Prostate gland (tissue), 2 donors: ENCODE results near the gene SEMA4G. TPM values are rescaled to one million over a fixed set of nuclear protein-coding genes. Genes with fewer than 3 reads are reported as not detected.

ENCODE experiments used
- DNase-seq: peaks from one replicate; pipeline ENCODE4 v3.0.0-alpha.2; 2019; ENCODE audit warnings: low spot score
- H3K27ac ChIP-seq, 2 donors: fragments of 200-600 bp; sonication (generic); 2 replicates each; pipeline ENCODE4 v1.5.1; 2017 to 2019
- H3K27me3 ChIP-seq: fragments of 200-600 bp; sonication (generic); replicated peaks from 2 replicates; pipeline ENCODE4 v1.5.1; 2019; ENCODE audit not compliant: insufficient read depth
- H3K36me3 ChIP-seq, 2 donors: fragments of 200-600 bp; sonication (generic); 1 replicate in 1 of 2; 2 replicates in 1 of 2; pipeline versions ENCODE4 v1.5.1 to v1.8.1; 2017 to 2019
- H3K4me1 ChIP-seq: fragments of 200-600 bp; sonication (generic); replicated peaks from 2 replicates; pipeline ENCODE4 v1.5.1; 2019
- H3K4me3 ChIP-seq, 2 donors: fragments of 200-600 bp; sonication (generic); 2 replicates each; pipeline ENCODE4 v1.5.1; 2017 to 2019
- H3K9me3 ChIP-seq: fragments of 200-600 bp; sonication (generic); 2 replicates; pipeline ENCODE4 v1.5.1; 2017
- CTCF ChIP-seq, 4 experiments: fragments of 200-600 bp in 2 of 4; fragments of 450-650 bp in 2 of 4; sonication (generic) in 2 of 4; IDR thresholded peaks; 1 replicate in 3 of 4; 2 replicates in 1 of 4; pipeline ENCODE4 v1.5.1; 2016 to 2019; ENCODE audit warnings: antibody characterized with exemption in 4 of 4, mild to moderate bottlenecking in 2 of 4, moderate library complexity in 2 of 4
- POLR2A ChIP-seq: fragments of 450-650 bp; IDR thresholded peaks from one replicate; pipeline ENCODE4 v1.6.1; 2016; ENCODE audit warnings: antibody characterized with exemption, mild to moderate bottlenecking
- POLR2AphosphoS5 ChIP-seq: sonication (generic); formaldehyde crosslinking; IDR thresholded peaks from one replicate; pipeline ENCODE4 v1.6.1; 2017; ENCODE audit warnings: antibody characterized with exemption
- WGBS: methylation state at CpG from one replicate; pipeline ENCODE4 v1.1.5; 2018; 5-methylcytosine and 5-hydroxymethylcytosine counted together
- intact Hi-C: fragments of 100-400 bp; cut with DNase I; formaldehyde crosslinking; loops from one replicate; pipeline ENCODE4 v1.14.2; 2022
- total RNA-seq, 2 donors: library from RNA; depleted of rRNA; stranded (reverse); fragments of >200 nt; gene quantifications; one replicate each; pipeline ENCODE4 v1.1.0, GENCODE V29; 2016

SEMA4G gene, protein sequence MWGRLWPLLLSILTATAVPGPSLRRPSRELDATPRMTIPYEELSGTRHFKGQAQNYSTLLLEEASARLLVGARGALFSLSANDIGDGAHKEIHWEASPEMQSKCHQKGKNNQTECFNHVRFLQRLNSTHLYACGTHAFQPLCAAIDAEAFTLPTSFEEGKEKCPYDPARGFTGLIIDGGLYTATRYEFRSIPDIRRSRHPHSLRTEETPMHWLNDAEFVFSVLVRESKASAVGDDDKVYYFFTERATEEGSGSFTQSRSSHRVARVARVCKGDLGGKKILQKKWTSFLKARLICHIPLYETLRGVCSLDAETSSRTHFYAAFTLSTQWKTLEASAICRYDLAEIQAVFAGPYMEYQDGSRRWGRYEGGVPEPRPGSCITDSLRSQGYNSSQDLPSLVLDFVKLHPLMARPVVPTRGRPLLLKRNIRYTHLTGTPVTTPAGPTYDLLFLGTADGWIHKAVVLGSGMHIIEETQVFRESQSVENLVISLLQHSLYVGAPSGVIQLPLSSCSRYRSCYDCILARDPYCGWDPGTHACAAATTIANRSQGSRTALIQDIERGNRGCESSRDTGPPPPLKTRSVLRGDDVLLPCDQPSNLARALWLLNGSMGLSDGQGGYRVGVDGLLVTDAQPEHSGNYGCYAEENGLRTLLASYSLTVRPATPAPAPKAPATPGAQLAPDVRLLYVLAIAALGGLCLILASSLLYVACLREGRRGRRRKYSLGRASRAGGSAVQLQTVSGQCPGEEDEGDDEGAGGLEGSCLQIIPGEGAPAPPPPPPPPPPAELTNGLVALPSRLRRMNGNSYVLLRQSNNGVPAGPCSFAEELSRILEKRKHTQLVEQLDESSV
- total RNA-seq = 10 to 100 TPM; 24.2 to 31.0 TPM

- Histone ChIP-seq H3K36me3 (peaks cover 0 to 7% of the 10 kb centered on the region in 2 donors), H3K27ac (peak within 1 kb of the TSS; percentile 58 to 69), H3K4me1 (peaks cover 13% of the 10 kb centered on the region), H3K9me3 (no peaks in the 10 kb centered on the region), H3K27me3 (no peaks in the 10 kb centered on the region), H3K4me3 (peak within 1 kb of the TSS; percentile 66 to 71)
- TF ChIP-seq CTCF (IDR thresholded peaks at IDR 0.05) (peak; percentile 23 to 58 (median 52)), POLR2AphosphoS5 (no peak)
- intact Hi-C loops = no loop called here
- peak; percentile 34 for DNase-seq
- WGBS = 2% methylated on average over 66 of the region's 70 CpGs
Observed at GRCh38 chr10:100969187-100970075, at the start of gene SEMA4G. SEMA4G (plus strand) TSS chr10:100969504; CDS start chr10:100972913, 3,409 bp downstream.

- Histone ChIP-seq H3K4me1 (no peaks in the 10 kb centered on the region), H3K27me3 (no peaks in the 10 kb centered on the region), H3K4me3 (no peak overlapping the region), H3K27ac (no peak overlapping the region), H3K9me3 (no peaks in the 10 kb centered on the region), H3K36me3 (peaks cover 3 to 5% of the 10 kb centered on the region in 2 donors)
- intact Hi-C loops = no loop called here
- no peak for DNase-seq
- no peak for TF ChIP-seq POLR2AphosphoS5
- TF ChIP-seq POLR2A = no peak
- TF ChIP-seq CTCF (IDR thresholded peaks at IDR 0.05) = no peak
Observed at GRCh38 chr10:100923580-100923979, 45.7 kb upstream of the SEMA4G start.

DNA sequence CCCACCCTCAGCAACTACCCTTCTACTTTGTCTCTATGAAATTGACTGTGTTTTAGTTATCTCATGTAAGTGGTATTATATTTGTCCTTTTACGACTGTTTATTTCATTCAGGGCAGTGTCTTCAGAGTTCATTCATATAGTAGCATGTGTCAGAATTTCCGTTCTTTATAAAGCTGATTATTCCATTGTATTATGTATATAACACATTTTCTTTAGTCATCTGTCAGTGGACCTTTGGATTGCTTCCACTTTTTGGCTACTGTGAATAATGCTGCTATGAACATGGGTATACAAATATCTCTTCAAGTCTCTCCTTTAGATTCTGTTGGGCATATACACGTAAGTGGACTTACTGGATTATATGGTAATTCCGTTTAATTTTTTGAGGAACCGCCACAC, 42.0 kb upstream of the SEMA4G start:
- intact Hi-C loops = no loop called here
- no peaks in the 10 kb centered on the region for H3K9me3 ChIP-seq
- no peak for DNase-seq
- H3K27me3 ChIP-seq = no peaks in the 10 kb centered on the region
- H3K4me1 ChIP-seq = no peaks in the 10 kb centered on the region
- no peak overlapping the region for H3K4me3 ChIP-seq
- no peak for TF ChIP-seq POLR2AphosphoS5
- WGBS = 88% methylated on average over 5 of the region's 5 CpGs
- H3K36me3 ChIP-seq = peaks cover 3 to 10% of the 10 kb centered on the region in 2 donors
- H3K27ac ChIP-seq = no peak overlapping the region

DNA sequence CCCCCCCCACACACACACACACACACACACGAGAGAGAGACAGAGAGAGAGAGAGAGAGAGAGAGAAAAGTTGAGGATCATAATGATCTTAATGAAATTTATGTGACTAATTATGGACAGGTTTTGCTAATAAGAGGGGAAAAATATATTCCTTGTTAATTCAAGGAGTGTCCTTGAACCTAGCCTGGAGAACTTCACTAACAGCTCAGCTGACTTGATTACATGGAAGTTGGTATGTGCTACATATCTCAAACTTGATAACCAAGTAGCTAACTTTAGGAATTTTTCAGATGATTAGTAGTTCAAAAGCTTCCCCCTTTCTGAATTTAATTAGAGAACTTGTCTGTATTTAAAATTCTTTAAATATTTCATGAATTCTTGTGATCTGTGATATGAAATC, 41.3 kb upstream of the SEMA4G start:
- no peak overlapping the region for H3K4me3 ChIP-seq
- H3K27ac ChIP-seq = no peak overlapping the region
- intact Hi-C loops = no loop called here
- DNase-seq = no peak
- TF ChIP-seq CTCF (IDR thresholded peaks at IDR 0.05) (no peak), POLR2AphosphoS5 (no peak), POLR2A (no peak)
- 0% methylated on average over 1 of the region's 1 CpG for WGBS
- no peaks in the 10 kb centered on the region for H3K9me3 ChIP-seq
- H3K36me3 ChIP-seq = peaks cover 3 to 10% of the 10 kb centered on the region in 2 donors
- no peaks in the 10 kb centered on the region for H3K4me1 ChIP-seq
- no peaks in the 10 kb centered on the region for H3K27me3 ChIP-seq

DNA sequence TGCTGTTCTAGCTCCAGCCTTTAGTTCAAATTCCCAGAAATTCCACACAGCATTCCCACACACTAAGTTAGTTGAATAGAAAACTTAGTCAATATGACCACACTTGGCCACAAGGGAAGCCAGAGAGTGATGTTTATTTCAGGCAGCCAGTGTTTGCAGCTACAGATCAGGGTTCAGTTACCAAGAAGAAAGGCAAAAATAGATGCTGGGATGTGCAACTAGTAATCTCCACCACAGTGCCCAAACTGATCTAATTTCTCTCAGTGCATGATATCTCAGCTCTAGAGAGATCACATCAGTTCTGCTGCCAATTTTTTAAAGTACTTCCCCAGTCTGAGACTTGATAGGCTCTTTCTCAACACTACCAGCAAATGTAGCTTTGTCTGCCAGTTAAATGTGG, 38.9 kb upstream of the SEMA4G start:
- Histone ChIP-seq H3K9me3 (no peaks in the 10 kb centered on the region), H3K27me3 (no peaks in the 10 kb centered on the region), H3K4me1 (no peaks in the 10 kb centered on the region), H3K36me3 (peaks cover 0 to 10% of the 10 kb centered on the region in 2 donors), H3K27ac (no peak overlapping the region), H3K4me3 (no peak overlapping the region)
- TF ChIP-seq POLR2A (no peak), CTCF (IDR thresholded peaks at IDR 0.05) (no peak), POLR2AphosphoS5 (no peak)
- intact Hi-C loops = no loop called here
- DNase-seq = no peak
